Measurements from ENCODE around the gene COQ8A.

GRCh38 chr1:226950316-226950715 lies 10.2 kb downstream of the COQ8A start:
- TF ChIP-seq GATA2 (CRISPR knock-in tag; IDR thresholded peaks at IDR 0.05) (no peak), MAX (IDR thresholded peaks at IDR 0.05; ENCODE audit: low read depth) (no peak)
